Umbilical cord (tissue), 2 donors: Measurements from ENCODE around the gene CAPZB. TPM values are rescaled to one million over a fixed set of nuclear protein-coding genes. Genes with fewer than 3 reads are reported as not detected.
"Not testable (repeated sequence)": the region's sequence is repeated elsewhere in the genome, so short reads cannot be mapped to it uniquely, and the experiment has no call there.

Source experiments
- DNase-seq: peaks from one replicate; pipeline ENCODE4 v3.0.0-alpha.2; 2015; ENCODE audit warnings: low spot score
- total RNA-seq: library from RNA; depleted of rRNA; stranded (reverse); fragments of >200 nt; gene quantifications from one replicate; pipeline ENCODE4 v1.2.3, GENCODE V29; 2014; ENCODE audit warnings: low replicate concordance; ENCODE audit not compliant: insufficient read depth

CAPZB gene
- total RNA-seq, 1 donor from 2014 or later: 77.0 TPM

GRCh38 chr1:19497443-19497842, 12.1 kb upstream of the CAPZB start:
- not testable (repeated sequence) for DNase-seq

- no peak for DNase-seq
These were observed 11.2 kb upstream of the CAPZB start for GRCh38 chr1:19496527-19496874.

- peak; percentile 85 for DNase-seq
These were observed 10.6 kb upstream of the CAPZB start for GRCh38 chr1:19495799-19496526.

- DNase-seq: no peak
These were observed 9.8 kb upstream of the CAPZB start for GRCh38 chr1:19495000-19495656.

GRCh38 chr1:19493547-19493946, 8.2 kb upstream of the CAPZB start:
- no peak for DNase-seq

GRCh38 chr1:19489996-19490395, 4.7 kb upstream of the CAPZB start:
- no peak for DNase-seq

GRCh38 chr1:19488136-19488535, 2.8 kb upstream of the CAPZB start:
- no peak for DNase-seq

GRCh38 chr1:19484798-19485361, 459 bp downstream of the CAPZB start:
- DNase-seq: peak; percentile 35

GRCh38 chr1:19484338-19484797, 971 bp downstream of the CAPZB start:
- DNase-seq: no peak

GRCh38 chr1:19483691-19484090, 1.6 kb downstream of the CAPZB start:
- no peak for DNase-seq

- DNase-seq: no peak
These were observed 2.1 kb downstream of the CAPZB start for GRCh38 chr1:19483261-19483660.

GRCh38 chr1:19481826-19482398, 3.4 kb downstream of the CAPZB start:
- no peak for DNase-seq

GRCh38 chr1:19480282-19480681, 5.1 kb downstream of the CAPZB start:
- DNase-seq: no peak

GRCh38 chr1:19479351-19480120, 5.8 kb downstream of the CAPZB start:
- DNase-seq: no peak

GRCh38 chr1:19478322-19478721, 7.0 kb downstream of the CAPZB start:
- no peak for DNase-seq

GRCh38 chr1:19477284-19478249, 7.8 kb downstream of the CAPZB start:
- no peak for DNase-seq

- DNase-seq: no peak
These were observed 8.7 kb downstream of the CAPZB start for GRCh38 chr1:19476450-19477190.

GRCh38 chr1:19475296-19475695, 10.0 kb downstream of the CAPZB start:
- DNase-seq: no peak

GRCh38 chr1:19472174-19472573, 13.2 kb downstream of the CAPZB start:
- DNase-seq: no peak

GRCh38 chr1:19469004-19469403, 16.3 kb downstream of the CAPZB start:
- DNase-seq: no peak
